NOMO-1 treated with dmso at 0.1 percent for 144 hours (cell line): ENCODE results near the gene EMILIN2.
A peak's percentile ranks its signal among the peaks of the same experiment; 100 is the strongest.

Experiments
- DNase-seq: peaks from one replicate; lab custom pipeline; 2025; ENCODE audit not compliant: unreplicated experiment; lab: John Stamatoyannopoulos, UW

Gene EMILIN2

DNA sequence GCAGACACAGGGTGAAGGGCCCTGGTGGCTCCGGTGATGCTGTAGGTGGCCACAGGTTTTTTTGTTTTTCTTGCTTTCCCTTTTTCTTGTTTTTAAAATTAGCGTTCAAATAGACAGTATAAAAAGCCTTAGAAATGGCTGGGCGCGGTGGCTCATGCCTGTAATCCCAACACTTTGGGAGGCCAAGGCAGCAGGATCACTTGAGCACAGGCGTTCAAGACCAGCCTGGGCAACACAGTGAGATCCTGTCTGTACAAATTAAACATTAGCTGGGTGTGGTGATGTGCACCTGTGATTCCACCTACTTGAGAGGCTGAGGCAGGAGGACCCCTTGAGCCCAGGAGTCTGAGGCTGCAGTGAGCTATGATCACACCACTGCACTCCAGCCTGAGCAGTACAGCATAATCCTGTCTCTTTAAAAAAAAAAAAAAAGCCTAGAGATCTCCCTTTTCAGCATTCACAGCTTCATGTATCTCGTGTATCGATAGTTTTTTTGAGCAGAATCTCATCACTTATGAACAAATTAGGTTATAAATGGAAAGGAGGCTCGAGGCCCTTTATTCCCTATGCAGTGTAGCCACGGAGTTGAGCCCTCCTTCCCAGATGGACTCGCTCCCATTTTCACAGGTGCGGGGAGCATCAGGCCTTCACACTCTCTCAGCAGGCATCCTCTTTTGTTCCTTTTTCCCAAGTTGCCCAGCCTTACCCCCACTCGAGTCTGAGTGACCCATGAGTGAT lies 50.8 kb downstream of the EMILIN2 start:
- DNase-seq = no peak

DNA sequence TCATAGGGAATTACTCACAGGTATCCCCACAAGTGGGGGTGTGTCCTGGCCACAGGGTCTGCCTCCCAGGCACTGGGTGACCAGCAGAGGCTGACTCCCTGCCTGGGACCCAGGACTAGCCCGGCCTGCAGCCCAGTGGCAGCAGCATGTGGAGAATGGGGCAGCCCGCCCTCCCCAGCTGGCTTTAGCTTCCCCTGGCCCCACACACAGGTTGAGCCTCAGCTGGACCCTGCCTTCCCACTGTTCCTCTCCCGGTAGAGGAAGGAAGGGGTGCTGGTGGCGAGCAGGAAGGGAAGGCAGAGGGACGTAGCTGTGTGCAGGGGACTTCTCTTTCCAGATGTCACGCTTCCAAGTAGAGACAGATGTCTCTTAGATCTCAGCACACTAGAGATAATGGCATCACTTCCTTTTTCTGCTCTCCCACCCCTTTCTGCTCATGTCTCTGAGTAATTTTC lies 51.4 kb downstream of the EMILIN2 start:
- peak; percentile 37 for DNase-seq

DNA sequence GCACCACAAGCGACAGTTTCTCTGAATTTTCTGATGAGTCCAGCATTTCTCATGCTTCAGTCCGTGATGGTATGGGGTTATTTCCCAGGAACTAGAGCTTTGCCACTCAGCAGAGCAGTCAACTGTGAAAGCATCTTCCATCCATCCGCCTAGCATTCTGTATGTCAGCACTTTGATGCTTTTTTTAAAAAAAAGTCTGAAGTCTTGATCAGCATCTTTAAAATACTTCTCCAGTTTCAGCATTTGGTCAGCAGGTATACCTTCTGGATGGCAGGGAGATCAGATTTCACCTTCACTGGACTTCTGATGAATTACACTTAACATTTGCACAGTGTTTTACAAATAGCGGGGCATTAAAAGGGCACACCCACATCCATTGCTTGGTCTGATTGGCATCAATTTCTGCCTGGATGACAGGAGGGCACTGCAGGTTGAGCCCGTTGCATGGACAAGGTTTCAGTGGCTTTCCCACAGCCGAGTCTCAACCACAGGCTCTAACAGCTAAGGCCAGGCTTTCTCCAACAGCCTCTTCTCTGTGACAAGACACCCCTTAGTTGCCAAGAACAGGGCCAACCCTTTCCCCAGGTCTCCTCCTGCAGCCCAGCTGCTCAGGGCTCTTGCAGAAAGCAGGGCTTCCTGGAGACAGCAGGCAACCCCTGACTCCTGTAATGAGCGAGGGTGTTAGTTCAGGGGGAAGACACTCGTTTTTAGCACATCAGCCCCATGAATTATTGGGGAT lies 54.0 kb downstream of the EMILIN2 start:
- DNase-seq = no peak

DNA sequence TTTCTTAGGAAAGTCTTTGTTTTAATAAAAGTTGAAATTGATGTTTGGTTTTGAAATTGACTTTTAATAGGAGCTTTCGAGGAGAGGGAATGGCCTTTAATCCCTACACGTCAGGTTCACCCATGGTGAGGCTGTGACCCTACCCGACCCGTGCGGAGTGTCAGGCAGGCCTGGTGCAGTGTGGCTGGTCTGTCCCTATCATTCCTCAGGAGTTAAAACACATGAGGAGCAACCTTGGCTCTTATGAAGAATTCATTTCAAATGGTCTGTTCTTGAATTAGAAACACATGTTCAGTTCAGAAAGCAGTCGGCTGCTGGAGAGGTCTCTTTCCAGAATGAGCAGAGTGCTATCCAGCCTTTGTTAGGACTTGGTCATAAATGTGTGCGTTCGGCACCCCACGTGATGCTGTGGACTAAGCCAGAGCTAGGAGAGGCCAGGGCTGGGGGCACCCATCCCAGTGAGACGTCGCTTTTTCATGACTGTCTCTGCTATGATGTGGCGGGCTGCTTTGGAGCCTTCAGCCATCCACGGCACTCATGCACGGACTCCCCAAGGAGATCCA lies 54.7 kb downstream of the EMILIN2 start:
- DNase-seq = no peak

DNA sequence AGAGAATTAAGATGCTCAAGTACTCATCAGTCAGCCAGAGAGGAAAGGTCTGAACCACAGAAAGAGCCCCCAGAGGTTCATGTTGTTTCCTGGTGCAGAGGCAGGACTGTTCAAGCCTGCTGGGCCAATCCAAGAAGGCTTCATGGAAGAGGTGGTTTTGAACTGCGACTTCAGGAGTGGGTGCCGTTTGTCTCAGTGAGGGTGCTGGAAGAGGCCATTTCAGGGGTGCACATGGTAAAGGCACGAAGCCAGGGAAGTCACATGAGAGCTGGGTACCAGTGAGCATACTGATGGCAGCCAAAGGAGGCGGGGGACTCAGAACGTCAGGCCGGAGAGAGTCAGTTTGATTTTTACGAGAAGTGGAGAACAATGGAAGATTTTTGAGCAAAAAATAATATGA lies 55.5 kb downstream of the EMILIN2 start:
- DNase-seq = no peak

DNA sequence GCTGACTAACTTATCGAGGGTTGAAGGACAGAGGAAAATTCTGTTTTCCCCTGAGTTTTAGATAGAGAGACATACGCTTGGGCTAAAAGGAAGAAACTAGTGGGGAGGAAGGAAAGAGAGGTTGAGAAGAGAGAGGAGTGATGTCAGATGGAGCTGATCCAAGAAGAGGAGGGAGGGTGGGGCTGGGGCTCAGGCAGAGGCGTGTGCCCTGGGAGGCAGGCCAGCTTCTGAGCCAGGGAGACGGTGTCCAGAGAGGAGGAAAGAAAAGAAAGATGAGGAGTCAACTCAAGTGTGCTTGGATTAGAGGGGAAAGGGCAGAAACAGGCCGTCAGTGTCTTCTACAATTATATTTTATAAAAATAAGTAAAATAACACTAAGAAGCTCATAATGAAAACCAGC lies 56.2 kb downstream of the EMILIN2 start:
- DNase-seq = no peak

DNA sequence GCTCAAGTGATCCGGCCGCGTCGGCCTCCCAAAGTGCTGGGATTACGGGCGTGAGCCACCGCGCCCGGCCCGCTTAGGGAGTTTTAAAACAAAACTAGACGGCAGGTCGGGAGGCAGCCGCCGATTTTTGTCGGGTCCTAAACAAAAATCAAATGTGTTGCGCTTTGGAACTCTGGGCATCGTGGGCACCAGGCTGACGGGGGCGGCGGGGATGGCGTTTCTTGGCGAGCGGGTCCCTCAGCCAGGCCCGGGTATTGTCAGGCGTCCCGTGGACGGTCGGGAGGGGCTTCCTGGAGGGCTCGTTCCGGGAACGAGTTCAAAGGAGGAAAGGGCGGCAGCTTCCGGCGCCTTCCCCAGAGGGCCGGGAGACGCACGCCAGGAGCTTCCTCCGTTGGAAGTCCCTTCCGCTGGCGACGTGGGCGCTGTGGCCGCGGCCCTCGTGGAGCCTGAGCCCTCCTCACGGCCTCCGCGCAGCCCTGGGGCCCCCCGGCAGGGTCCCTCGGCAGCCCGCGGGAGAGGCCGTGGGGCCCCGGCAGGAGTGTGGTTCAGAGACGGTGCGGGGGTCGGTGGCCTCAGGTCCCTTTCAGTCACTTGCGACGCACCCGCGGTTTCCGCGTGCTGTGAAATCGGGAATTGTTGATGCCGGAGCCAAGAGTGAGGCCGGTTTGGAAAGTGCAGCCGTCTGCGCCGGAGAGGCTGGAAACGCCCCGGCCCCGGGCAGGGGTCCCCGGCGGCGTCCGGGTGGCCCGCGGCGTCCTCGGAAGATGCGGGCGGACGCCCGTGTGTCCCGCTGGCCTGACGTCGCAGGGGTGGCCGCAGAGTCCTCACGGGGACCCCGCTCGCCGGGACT lies 59.3 kb downstream of the EMILIN2 start:
- DNase-seq = peak; percentile 21

DNA sequence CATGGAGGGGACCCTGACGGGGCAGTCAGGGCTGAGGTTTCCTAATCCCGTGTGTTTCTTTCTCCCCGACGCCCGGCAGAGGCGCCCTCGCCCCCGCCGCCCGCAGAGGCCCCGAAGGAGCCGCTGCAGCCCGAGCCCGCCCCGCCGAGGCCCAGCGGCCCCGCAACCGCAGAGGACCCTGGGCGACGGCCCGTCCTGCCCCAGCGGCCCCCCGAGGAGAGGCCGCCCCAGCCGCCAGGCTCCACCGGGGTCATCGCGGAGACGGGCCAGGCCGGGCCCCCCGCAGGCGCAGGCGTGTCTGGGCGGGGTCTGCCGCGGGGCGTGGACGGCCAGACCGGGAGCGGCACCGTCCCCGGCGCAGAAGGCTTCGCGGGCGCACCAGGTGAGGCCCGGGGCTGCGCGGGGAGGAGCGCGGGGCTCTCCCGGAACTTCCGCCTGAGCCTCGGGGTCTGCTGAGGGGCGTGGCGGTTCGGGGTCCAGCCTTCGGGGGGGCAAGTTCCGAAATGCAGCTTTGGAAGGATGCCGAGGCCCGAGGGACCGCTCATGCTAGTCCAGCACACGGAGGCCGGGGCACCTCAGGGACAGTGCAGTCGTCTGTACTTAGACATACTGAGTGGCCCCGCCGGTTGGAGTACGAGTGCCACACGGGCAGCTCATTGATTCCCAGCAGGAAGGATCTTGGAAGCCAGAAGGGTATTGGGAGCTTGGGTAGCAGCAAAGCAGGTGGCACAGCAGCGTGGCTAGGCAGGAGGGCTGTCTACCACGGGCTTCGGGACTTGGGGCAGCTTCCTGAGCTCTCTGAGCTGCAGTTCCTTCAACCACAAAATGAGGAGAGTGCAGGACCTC lies 60.1 kb downstream of the EMILIN2 start:
- DNase-seq = peak; percentile 17

DNA sequence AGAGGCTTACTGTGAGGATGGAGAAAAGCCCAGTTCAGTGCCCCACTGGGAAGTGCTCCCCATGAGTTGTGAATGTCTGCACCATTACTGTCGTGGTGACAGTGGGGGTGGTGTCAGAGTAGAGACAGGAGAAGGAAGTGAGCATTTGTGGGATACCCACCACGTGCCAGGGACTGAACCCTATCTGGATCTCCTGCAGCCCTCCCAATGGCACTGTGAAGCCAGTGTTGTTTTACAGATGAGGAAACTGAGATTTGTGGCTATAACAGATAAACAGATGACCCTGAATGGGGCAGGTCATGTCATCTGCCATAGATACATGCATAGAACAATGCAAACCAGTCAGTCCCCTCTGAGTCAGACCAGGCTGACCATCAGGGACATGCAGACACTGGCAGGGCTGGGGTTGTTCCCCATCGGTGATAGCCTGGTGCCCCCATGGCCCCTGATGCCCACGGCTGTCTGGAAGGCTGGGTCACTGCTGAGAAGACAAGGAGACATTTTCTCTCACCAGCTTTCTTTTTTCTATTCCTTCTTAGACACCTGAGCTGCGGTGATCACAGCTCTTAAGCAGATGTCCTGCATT lies 60.8 kb downstream of the EMILIN2 start:
- no peak for DNase-seq

DNA sequence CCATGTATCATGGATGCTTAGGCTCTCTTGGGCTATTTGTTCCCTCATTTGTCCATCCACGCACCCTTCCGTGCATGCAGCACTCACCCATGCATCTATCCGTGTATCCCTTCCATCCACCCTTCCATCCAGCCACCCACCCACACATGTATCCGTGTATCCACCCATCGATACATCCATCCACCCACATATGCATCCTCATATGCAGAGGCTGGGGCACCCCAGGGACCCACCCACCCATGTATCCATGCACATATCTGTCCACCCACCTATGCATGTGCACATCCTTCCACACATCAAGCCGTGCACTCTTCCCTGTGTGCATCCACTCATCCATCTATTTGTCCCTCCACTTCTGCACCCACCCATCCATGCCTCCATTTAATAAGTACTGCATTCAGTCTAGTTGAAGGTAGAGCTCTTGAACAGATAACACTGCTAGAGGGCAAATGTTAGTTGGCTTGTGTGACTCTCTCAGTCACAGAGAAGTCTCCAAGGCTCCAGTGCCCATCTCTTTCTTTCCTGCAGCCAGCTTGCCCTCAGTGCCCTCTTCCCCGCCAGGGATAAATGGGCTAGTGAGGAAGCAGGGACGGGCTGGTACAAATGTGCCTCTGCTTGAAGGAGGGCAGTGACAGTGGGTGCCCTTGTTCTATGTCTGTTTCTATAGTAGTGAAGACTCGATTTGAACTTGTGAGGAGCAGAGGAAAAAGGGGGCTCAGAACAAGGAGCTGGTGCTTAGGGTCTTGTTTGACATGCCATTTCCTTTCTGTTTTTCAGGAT lies 61.5 kb downstream of the EMILIN2 start:
- DNase-seq = no peak

DNA sequence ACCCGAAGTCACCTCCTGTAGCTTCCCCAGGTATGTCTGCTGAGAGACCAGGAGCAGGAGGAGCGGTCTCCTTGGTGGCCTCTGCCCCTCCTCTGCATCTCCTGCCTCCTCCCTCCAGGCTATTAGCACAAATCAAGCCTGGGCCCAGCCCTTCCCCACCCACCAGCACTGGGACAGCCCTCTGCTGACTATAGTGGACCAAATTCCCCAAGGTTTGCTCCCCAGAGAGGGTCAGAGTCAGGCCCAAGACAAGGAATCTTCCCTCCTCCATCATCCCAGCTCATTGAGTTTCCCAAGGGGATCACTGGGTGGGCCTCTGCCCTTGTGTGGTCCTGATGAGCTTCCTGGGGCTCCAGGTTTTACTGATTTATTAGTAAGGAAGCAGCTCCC lies 62.1 kb downstream of the EMILIN2 start:
- no peak for DNase-seq

DNA sequence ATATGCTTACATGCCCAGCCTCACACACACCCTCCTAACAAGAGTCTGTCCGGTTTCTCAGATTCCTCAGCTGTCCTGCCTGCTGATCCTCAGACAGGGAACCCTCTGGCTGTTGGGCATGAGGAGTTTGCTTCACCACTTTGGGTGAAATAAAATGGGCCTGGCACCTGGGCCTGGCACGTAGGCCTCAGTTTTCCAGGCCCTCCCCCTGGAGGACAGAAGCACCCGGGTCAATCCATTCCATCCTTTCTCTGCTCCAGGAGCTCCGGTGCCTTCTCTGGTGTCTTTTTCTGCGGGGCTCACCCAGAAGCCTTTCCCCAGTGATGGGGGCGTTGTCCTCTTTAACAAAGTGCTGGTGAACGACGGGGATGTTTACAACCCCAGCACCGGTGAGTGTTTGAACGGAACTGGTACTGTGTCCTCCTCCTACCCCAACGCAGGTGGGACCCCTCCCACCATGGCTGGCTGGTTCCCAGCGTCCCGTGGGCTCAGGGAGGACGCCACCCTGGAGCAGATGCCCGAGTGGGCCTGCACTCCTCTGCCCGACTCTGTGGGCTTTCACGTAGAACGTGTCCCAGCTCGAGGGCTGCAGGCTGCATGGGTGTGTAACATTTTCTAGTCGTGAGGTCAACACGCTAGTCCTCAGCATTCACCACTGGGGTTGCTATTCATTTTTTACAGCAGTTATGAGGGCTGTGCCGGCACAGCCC lies 62.8 kb downstream of the EMILIN2 start:
- no peak for DNase-seq

DNA sequence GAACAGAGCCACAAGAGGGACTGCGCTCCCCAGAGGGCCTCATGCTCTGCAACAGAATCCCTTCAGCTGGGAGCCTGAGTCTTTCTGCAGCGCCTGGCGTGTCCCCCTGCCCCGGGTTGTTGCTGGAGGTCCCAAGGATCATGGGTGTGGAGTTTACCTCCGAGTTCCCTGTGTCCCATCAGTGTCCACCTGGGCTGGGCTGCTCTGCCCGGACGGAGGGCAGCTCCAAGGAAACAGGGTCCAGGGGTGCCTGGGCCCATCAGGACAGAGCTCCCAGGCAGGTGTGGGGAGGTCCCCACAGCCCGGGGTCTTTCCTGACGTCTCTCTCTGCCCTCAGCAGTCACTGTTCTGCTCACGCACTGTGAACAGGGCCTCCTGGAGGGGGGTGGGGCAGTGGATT lies 63.5 kb downstream of the EMILIN2 start:
- no peak for DNase-seq

DNA sequence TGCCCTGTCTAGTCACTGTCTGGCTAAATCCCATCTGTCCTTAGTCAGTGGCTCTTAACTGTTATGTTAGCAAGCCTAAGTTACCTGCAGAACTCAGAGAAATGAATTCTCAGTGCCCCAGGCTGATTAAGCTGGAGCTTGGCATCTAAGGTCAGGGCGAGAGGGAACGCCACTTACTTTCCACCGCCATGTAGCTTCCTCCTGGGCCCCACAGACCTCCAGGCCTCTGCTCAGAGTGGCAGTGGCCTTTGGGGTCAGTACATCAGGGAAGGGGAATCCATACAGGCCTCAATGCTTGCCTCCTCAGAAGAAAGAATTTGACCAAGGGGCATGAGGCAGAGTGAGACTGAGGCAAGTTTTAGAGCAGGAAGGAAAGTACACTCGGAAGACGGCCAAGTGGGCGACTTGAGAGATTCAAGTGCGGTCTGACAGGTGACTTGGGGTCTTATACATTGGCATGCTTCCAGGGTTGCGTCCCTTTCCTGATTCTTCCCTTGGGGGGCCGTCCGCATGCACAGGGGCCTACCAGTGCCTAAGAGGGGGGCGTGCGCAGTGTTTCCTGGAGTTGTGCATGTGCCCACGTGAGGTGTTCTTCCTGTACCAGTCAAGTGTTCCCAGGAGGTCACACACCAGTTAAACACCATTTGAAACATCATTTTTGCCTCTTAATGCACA lies 64.1 kb downstream of the EMILIN2 start:
- DNase-seq = no peak

DNA sequence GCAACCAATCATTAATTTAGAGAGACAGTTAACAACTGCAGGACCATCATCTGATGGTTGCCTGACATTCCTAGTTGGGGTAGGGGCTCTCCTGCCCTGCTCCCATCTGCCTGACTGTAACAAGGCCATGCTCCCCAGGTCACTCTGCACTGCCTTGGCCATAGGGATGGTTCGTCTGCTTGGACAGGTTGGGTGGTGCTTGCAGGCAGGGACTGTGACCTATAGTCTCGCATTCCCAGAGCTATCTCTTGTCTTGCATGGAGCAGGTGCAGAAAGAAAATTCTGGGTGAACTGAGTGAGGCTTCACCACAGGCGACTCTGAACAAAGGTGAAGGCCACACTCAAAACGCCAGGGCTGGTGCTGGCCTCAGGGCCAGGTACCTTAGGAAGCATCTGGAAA lies 64.7 kb downstream of the EMILIN2 start:
- no peak for DNase-seq

DNA sequence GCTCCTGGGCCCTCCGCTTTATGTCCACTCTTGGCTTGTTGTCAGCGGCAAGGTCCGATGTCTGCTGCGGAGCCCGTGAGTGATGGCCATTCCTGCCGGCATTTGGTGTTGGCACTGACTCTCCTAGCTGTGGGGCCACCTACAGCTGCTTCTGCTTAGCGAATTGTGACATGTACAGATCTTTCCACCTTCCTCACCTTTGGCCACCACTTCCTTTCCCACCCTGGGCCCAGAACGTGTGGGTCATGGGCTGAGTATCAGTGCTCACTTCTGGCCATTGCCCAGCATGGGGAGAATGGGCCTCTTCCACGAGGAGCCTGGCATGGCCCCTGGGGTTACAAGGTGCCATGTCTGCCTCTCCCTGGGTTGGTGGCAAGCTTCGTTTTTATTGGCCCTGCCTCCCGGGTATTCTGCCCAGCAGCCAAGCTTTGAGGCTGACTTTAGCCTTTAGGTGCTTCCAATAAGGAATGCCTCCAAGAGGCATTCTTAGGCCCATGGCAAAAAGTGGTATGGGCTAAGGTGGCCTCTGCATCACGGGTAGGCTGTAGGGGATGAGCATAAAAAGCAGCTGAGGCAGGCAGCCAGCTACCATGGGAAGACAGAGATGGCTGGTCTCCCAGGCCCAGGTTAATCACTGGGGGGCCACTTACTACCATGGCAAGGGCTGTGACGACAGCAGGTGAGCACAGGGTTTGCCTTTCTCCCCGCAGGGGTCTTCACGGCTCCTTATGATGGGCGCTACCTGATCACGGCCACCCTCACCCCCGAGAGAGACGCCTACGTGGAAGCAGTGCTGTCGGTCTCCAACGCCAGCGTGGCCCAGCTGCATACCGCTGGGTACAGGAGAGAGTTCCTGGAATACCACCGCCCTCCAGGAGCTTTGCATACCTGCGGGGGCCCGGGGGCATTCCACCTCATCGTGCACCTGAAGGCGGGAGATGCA lies 65.8 kb downstream of the EMILIN2 start:
- DNase-seq = no peak

DNA sequence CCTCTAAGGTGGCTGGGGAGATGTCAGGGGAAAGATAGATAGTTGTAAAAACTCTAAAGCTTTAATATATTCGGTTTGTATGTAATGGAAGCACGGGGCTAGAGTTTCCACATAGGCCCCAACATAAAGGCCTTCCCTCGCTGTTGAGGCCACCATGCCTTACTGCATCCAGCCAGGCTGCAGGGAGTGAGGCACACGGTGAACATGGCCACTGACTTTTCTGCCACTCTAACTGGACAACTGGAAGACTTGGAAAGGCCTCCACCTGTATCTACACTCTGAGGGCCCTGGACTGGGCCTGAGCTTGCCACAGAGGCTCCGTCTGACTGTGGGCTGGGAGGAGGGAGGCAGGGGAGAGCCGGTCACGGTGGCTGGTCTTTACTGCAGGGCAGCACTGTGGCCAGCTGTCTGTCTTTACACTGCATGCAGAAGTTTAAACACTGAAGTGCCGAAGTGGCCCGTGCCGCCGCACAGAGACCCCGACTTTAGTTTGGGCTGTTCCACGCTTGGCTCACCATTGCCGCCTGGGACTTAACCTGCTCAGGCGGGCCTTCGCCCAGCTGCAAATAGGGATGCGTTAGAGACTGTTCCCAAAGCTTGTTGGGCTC lies 66.7 kb downstream of the EMILIN2 start:
- DNase-seq = no peak
